Coronary artery (tissue), 2 donors: ENCODE measurements around the gene IFT25.

Experiments used
- DNase-seq: peaks from one replicate; pipeline ENCODE4 v3.0.0-alpha.2; 2017; ENCODE audit warnings: low spot score
- H3K27ac ChIP-seq, 2 donors: fragments of 200-600 bp; sonication (generic); one replicate each; pipeline ENCODE4 v1.5.1; 2016 to 2019
- H3K4me3 ChIP-seq: fragments of 200-600 bp; sonication (generic); 2 replicates; pipeline ENCODE4 v1.5.1; 2016; ENCODE audit warnings: mild to moderate bottlenecking, moderate library complexity
- CTCF ChIP-seq: fragments of 200-600 bp; sonication (generic); IDR thresholded peaks from one replicate; pipeline ENCODE4 v1.5.1; 2019; ENCODE audit warnings: antibody characterized with exemption

Gene IFT25

GRCh38 chr1:53957194-53957818 lies 11.8 kb upstream of the IFT25 start:
- no peak for DNase-seq
- H3K27ac ChIP-seq: peak overlapping the region in 1 of 2 donors; percentile 28
- no peak for TF ChIP-seq CTCF
- no peak overlapping the region for H3K4me3 ChIP-seq

GRCh38 chr1:53956308-53957168 lies 11.0 kb upstream of the IFT25 start:
- DNase-seq: no peak
- no peak for TF ChIP-seq CTCF
- Histone ChIP-seq H3K27ac (peak overlapping the region in 1 of 2 donors; percentile 28), H3K4me3 (no peak overlapping the region)

GRCh38 chr1:53954128-53954527 lies 8.6 kb upstream of the IFT25 start:
- no peak for DNase-seq
- TF ChIP-seq CTCF: no peak
- Histone ChIP-seq H3K27ac (no peak overlapping the region), H3K4me3 (no peak overlapping the region)

GRCh38 chr1:53951697-53952096 lies 6.2 kb upstream of the IFT25 start:
- Histone ChIP-seq H3K27ac (no peak overlapping the region), H3K4me3 (no peak overlapping the region)
- no peak for TF ChIP-seq CTCF
- DNase-seq: no peak

- TF ChIP-seq CTCF: peak; percentile 34
- Histone ChIP-seq H3K27ac (no peak overlapping the region), H3K4me3 (no peak overlapping the region)
- no peak for DNase-seq
Measured at GRCh38 chr1:53949023-53949990, 3.8 kb upstream of the IFT25 start.

- H3K4me3 ChIP-seq: no peak overlapping the region
- DNase-seq: no peak
- TF ChIP-seq CTCF: no peak
- H3K27ac ChIP-seq: no peak overlapping the region
Measured at GRCh38 chr1:53948291-53948690, 2.8 kb upstream of the IFT25 start.
